HepG2 (cell line): ENCODE measurements around the gene CD320. TPM values are rescaled to one million over a fixed set of nuclear protein-coding genes. Genes with fewer than 3 reads are reported as not detected.

Source experiments
- ARID2 ChIP-seq: sonication (generic); formaldehyde crosslinking; IDR thresholded peaks from 2 replicates; pipeline ENCODE4 v1.8.1; 2022; ENCODE audit warnings: mild to moderate bottlenecking, missing genetic modification reagents, borderline replicate concordance
- BATF2 ChIP-seq: sonication (generic); formaldehyde crosslinking; IDR thresholded peaks from 2 replicates; pipeline ENCODE4 v1.8.0; 2022; ENCODE audit warnings: mild to moderate bottlenecking, missing genetic modification reagents, moderate library complexity
- CBX2 ChIP-seq, 2 experiments: fragments of 200-600 bp in 1 of 2; sonication (generic); formaldehyde crosslinking in 1 of 2; IDR thresholded peaks; 2 replicates each; pipeline versions ENCODE4 v1.7.0 to v1.8.1; 2018 to 2022; ENCODE audit warnings: low read depth in 2 of 2, low read length in 1 of 2, mild to moderate bottlenecking in 1 of 2, missing genetic modification reagents in 1 of 2
- FLYWCH1 ChIP-seq: sonication (generic); formaldehyde crosslinking; IDR thresholded peaks from 2 replicates; pipeline ENCODE4 v1.8.1; 2023; ENCODE audit warnings: mild to moderate bottlenecking, missing genetic modification reagents
- FOSL1 ChIP-seq: sonication (generic); formaldehyde crosslinking; IDR thresholded peaks from 2 replicates; pipeline ENCODE4 v1.9.0; 2021; ENCODE audit warnings: missing genetic modification reagents, borderline replicate concordance
- FOXK1 ChIP-seq: sonication (generic); formaldehyde crosslinking; IDR thresholded peaks from 2 replicates; pipeline ENCODE4 v1.4.0; 2020; ENCODE audit warnings: low read depth, missing genetic modification reagents, borderline replicate concordance
- GABPA ChIP-seq, 2 experiments: IDR thresholded peaks; 2 replicates each; pipeline ENCODE4 v1.6.1; 2011 to 2016; ENCODE audit warnings: low read depth in 2 of 2, low read length in 1 of 2, missing biosample characterization in 1 of 2, missing genetic modification characterization in 1 of 2
- HNF1B ChIP-seq: sonication (generic); formaldehyde crosslinking; IDR thresholded peaks from 2 replicates; pipeline ENCODE4 v1.5.1; 2020; ENCODE audit warnings: mild to moderate bottlenecking, moderate library complexity, missing genetic modification reagents
- ISL2 ChIP-seq: sonication (generic); formaldehyde crosslinking; IDR thresholded peaks from 2 replicates; pipeline ENCODE4 v1.5.0; 2020; ENCODE audit warnings: missing genetic modification reagents
- NAIF1 ChIP-seq: sonication (generic); formaldehyde crosslinking; IDR thresholded peaks from 2 replicates; pipeline ENCODE4 v1.5.0; 2020; ENCODE audit warnings: mild to moderate bottlenecking, missing genetic modification reagents, borderline replicate concordance
- NR2C2 ChIP-seq: sonication (generic); formaldehyde crosslinking; IDR thresholded peaks from 2 replicates; pipeline ENCODE4 v1.4.0; 2020; ENCODE audit warnings: missing genetic modification reagents, mild to moderate bottlenecking, moderate library complexity, borderline replicate concordance
- TCF7L2 ChIP-seq: IDR thresholded peaks from 2 replicates; pipeline ENCODE4 v1.6.1; 2011; ENCODE audit warnings: mild to moderate bottlenecking, low read depth, low read length, moderate library complexity
- XBP1 ChIP-seq: sonication (generic); formaldehyde crosslinking; IDR thresholded peaks from 2 replicates; pipeline ENCODE4 v1.5.0; 2020; ENCODE audit warnings: missing genetic modification reagents
- YEATS2 ChIP-seq: sonication (generic); formaldehyde crosslinking; IDR thresholded peaks from 2 replicates; pipeline ENCODE4 v1.4.0; 2020; ENCODE audit warnings: missing genetic modification reagents, borderline replicate concordance
- ZBTB8A ChIP-seq: sonication (generic); formaldehyde crosslinking; IDR thresholded peaks from 2 replicates; pipeline ENCODE4 v1.4.0; 2020; ENCODE audit warnings: mild to moderate bottlenecking, low read depth, missing genetic modification reagents, borderline replicate concordance
- ZFAT ChIP-seq: sonication (generic); formaldehyde crosslinking; conservative IDR thresholded peaks from 2 replicates; pipeline ENCODE4 v1.8.1; 2023; ENCODE audit warnings: missing genetic modification reagents, inconsistent platforms
- ZNF20 ChIP-seq: sonication (generic); formaldehyde crosslinking; IDR thresholded peaks from 2 replicates; pipeline ENCODE4 v1.4.0; 2020; ENCODE audit warnings: mild to moderate bottlenecking, moderate library complexity, missing genetic modification reagents
- ZNF205 ChIP-seq: IDR thresholded peaks from 2 replicates; pipeline ENCODE4 v1.6.1; 2018; ENCODE audit warnings: missing biosample characterization, missing genetic modification reagents
- ZNF44 ChIP-seq: sonication (generic); formaldehyde crosslinking; IDR thresholded peaks from 2 replicates; pipeline ENCODE4 v1.5.1; 2020; ENCODE audit warnings: mild to moderate bottlenecking, missing genetic modification reagents
- ZNF446 ChIP-seq: sonication (generic); formaldehyde crosslinking; IDR thresholded peaks from 2 replicates; pipeline ENCODE4 v1.5.0; 2020; ENCODE audit warnings: mild to moderate bottlenecking, missing genetic modification reagents
- ZNF546 ChIP-seq: sonication (generic); formaldehyde crosslinking; conservative IDR thresholded peaks from 2 replicates; pipeline ENCODE4 v1.8.1; 2023; ENCODE audit warnings: mild to moderate bottlenecking, missing genetic modification reagents
- ZNF652 ChIP-seq: IDR thresholded peaks from 2 replicates; pipeline ENCODE4 v1.6.1; 2016; ENCODE audit warnings: low read depth, borderline replicate concordance
- ZNF703 ChIP-seq: sonication (generic); formaldehyde crosslinking; IDR thresholded peaks from 2 replicates; pipeline ENCODE4 v1.5.1; 2020; ENCODE audit warnings: missing genetic modification reagents, mild to moderate bottlenecking, moderate library complexity, borderline replicate concordance
- ZNF770 ChIP-seq: sonication (generic); formaldehyde crosslinking; IDR thresholded peaks from 2 replicates; pipeline ENCODE4 v1.5.0; 2020; ENCODE audit warnings: mild to moderate bottlenecking, missing genetic modification reagents
- polyA plus RNA-seq, 8 experiments: library from polyadenylated mRNA; depleted of rRNA in 3 of 8; stranded (reverse) in 7 of 8; unstranded in 1 of 8; fragments of >200 nt; fragmentation: Illumina TruSeq in 4 of 8; extraction: Trizol in 4 of 8; gene quantifications; 2 replicates each; pipeline versions ENCODE4 v1.2.1 to v1.2.3, GENCODE V29; 2011 to 2016; ENCODE audit warnings: low read depth in 4 of 8, missing spikeins in 1 of 8, mixed read lengths in 1 of 8; ENCODE audit not compliant: insufficient read depth in 1 of 8
- total RNA-seq, 5 experiments: library from RNA; depleted of rRNA; stranded (reverse); fragments of >200 nt; fragmentation: Illumina TruSeq; extraction: Trizol; gene quantifications; 2 replicates each; pipeline ENCODE4 v1.2.3, GENCODE V29; 2016; ENCODE audit warnings: low read depth in 1 of 5

The CD320 gene
- total and polyA plus RNA-seq, 2 of the 13 experiments (the other 11 are each of a cell fraction or from before 2014, with no cell fraction given) = 83.1 to 99.9 TPM

- TF ChIP-seq GABPA (IDR thresholded peaks at IDR 0.05; ENCODE audit: low read depth, low read length) (no peak), GABPA (CRISPR knock-in tag; IDR thresholded peaks at IDR 0.05; ENCODE audit: low read depth) (no peak), BATF2 (CRISPR knock-in tag) (peak; percentile 86; the same call in 1 of the 2 replicates), ZNF546 (CRISPR knock-in tag) (peak; percentile 98), ZNF652 (CRISPR knock-in tag) (no peak; the same call in 1 of the 2 replicates), NAIF1 (CRISPR knock-in tag) (no peak; the same call in 1 of the 2 replicates), TCF7L2 (no peak), ZNF44 (CRISPR knock-in tag) (peak; percentile 72; the same call in 1 of the 2 replicates), XBP1 (CRISPR knock-in tag) (0 out of 2 replicates have a peak, but pooled peaks have one; percentile 34), FLYWCH1 (no peak), NR2C2 (CRISPR knock-in tag) (peak; percentile 73), ZNF20 (no peak), FOXK1 (peak; percentile 27; the same call in 1 of the 2 replicates), ARID2 (CRISPR knock-in tag) (no peak), YEATS2 (CRISPR knock-in tag) (peak; percentile 84), HNF1B (peak; percentile 24; the same call in 1 of the 2 replicates), ZNF205 (CRISPR knock-in tag) (peak; percentile 69), ZBTB8A (CRISPR knock-in tag) (no peak), ZFAT (CRISPR knock-in tag) (no peak; the same call in 1 of the 2 replicates), ZNF703 (peak; percentile 81), CBX2 (IDR thresholded peaks at IDR 0.05; ENCODE audit: low read depth, low read length) (no peak), CBX2 (CRISPR knock-in tag; IDR thresholded peaks at IDR 0.05; ENCODE audit: low read depth) (0 out of 2 replicates have a peak, but pooled peaks have one; percentile 82), ZNF446 (CRISPR knock-in tag) (peak; percentile 73; the same call in 1 of the 2 replicates), ZNF770 (CRISPR knock-in tag) (no peak; the same call in none of the 2 replicates), FOSL1 (no peak), ISL2 (peak; percentile 79)
These were observed at the start of gene CD320 (continued) for GRCh38 chr19:8307965-8308866.
